Measurements from ENCODE around the gene PLEKHG4B. TPM values are rescaled to one million over a fixed set of nuclear protein-coding genes. Genes with fewer than 3 reads are reported as not detected.

Gene PLEKHG4B
- total RNA-seq, 5 donors from 2014 or later (not counting 1 experiment from before 2014, with no cell fraction given): 0.06 to 0.09 TPM; not detected in 3

- ATAC-seq (replicated peaks in 1 of 4) (no peak), DNase-seq (no peak)
- CTCF ChIA-PET: no interaction called here
- Histone ChIP-seq H3K36me3 (ENCODE audit: control insufficient read depth in 2 of 2, extremely low read depth in 1 of 2, insufficient read depth in 1 of 2, low read length in 1 of 2) (no peaks in the 10 kb centered on the region), H3K4me1 (ENCODE audit: control insufficient read depth in 1 of 2, extremely low read depth in 1 of 2, insufficient read depth in 2 of 2, low read length in 2 of 2) (no peaks in the 10 kb centered on the region), H3K27ac (ENCODE audit: low read length) (no peak overlapping the region), H3K4me3 (ENCODE audit: control insufficient read depth in 1 of 2, extremely low read depth in 1 of 2, low read length in 1 of 2) (no peak overlapping the region), H3K9me3 (no peaks in the 10 kb centered on the region), H3K27me3 (replicated peaks in 1 of 2; ENCODE audit: control insufficient read depth in 2 of 2, extremely low read depth in 1 of 2, insufficient read depth in 2 of 2, low read length in 1 of 2) (peaks cover 0 to 6% of the 10 kb centered on the region in 2 experiments)
- Mint-ChIP-seq H3K36me3 (peaks cover 3% of the 10 kb centered on the region), H3K4me1 (no peaks in the 10 kb centered on the region), H3K27ac (no peak overlapping the region), H3K4me3 (no peak overlapping the region), H3K27me3 (peaks cover 27% of the 10 kb centered on the region in 2 donors), H3K9me3 (peaks cover 7 to 11% (median 10%) of the 10 kb centered on the region in 3 donors)
- WGBS (ENCODE audit: insufficient coverage): 100% methylated on average over 1 of the region's 2 CpGs
- POLR2A ChIA-PET: no interaction called here
Observed at GRCh38 chr5:129148-129547, 37.2 kb downstream of the PLEKHG4B start.

GRCh38 chr5:129820-130219 is 37.9 kb downstream of the PLEKHG4B start:
- H3K4me3 Mint-ChIP-seq: no peak overlapping the region
- no peaks in the 10 kb centered on the region for H3K9me3 ChIP-seq
- peaks cover 25 to 26% of the 10 kb centered on the region in 2 donors for H3K27me3 Mint-ChIP-seq
- peaks cover 7 to 11% (median 10%) of the 10 kb centered on the region in 3 donors for H3K9me3 Mint-ChIP-seq
- H3K27me3 ChIP-seq (replicated peaks in 1 of 2; ENCODE audit: control insufficient read depth in 2 of 2, extremely low read depth in 1 of 2, insufficient read depth in 2 of 2, low read length in 1 of 2): peaks cover 0 to 6% of the 10 kb centered on the region in 2 experiments
- peaks cover 3% of the 10 kb centered on the region for H3K36me3 Mint-ChIP-seq
- DNase-seq (no peak), ATAC-seq (replicated peaks in 1 of 4) (no peak)
- H3K4me1 ChIP-seq (ENCODE audit: control insufficient read depth in 1 of 2, extremely low read depth in 1 of 2, insufficient read depth in 2 of 2, low read length in 2 of 2): no peaks in the 10 kb centered on the region
- ChIA-PET POLR2A (no interaction called here), CTCF (no interaction called here)
- H3K36me3 ChIP-seq (ENCODE audit: control insufficient read depth in 2 of 2, extremely low read depth in 1 of 2, insufficient read depth in 1 of 2, low read length in 1 of 2): no peaks in the 10 kb centered on the region
- H3K27ac Mint-ChIP-seq: no peak overlapping the region
- H3K4me3 ChIP-seq (ENCODE audit: control insufficient read depth in 1 of 2, extremely low read depth in 1 of 2, low read length in 1 of 2): no peak overlapping the region
- no peaks in the 10 kb centered on the region for H3K4me1 Mint-ChIP-seq
- H3K27ac ChIP-seq (ENCODE audit: low read length): no peak overlapping the region

GRCh38 chr5:130601-131131 is 38.7 kb downstream of the PLEKHG4B start:
- Mint-ChIP-seq H3K36me3 (peaks cover 3% of the 10 kb centered on the region), H3K27ac (no peak overlapping the region), H3K27me3 (peaks cover 25 to 26% of the 10 kb centered on the region in 2 donors), H3K4me1 (no peaks in the 10 kb centered on the region), H3K9me3 (peaks cover 7 to 10% (median 10%) of the 10 kb centered on the region in 3 donors), H3K4me3 (no peak overlapping the region)
- H3K9me3 ChIP-seq: no peaks in the 10 kb centered on the region
- no peaks in the 10 kb centered on the region for H3K36me3 ChIP-seq (ENCODE audit: control insufficient read depth in 2 of 2, extremely low read depth in 1 of 2, insufficient read depth in 1 of 2, low read length in 1 of 2)
- no peak overlapping the region for H3K4me3 ChIP-seq (ENCODE audit: control insufficient read depth in 1 of 2, extremely low read depth in 1 of 2, low read length in 1 of 2)
- H3K27ac ChIP-seq (ENCODE audit: low read length): no peak overlapping the region
- no peak for DNase-seq
- WGBS (ENCODE audit: insufficient coverage): 85% methylated on average over 2 of the region's 4 CpGs
- peaks cover 0 to 6% of the 10 kb centered on the region in 2 experiments for H3K27me3 ChIP-seq (replicated peaks in 1 of 2; ENCODE audit: control insufficient read depth in 2 of 2, extremely low read depth in 1 of 2, insufficient read depth in 2 of 2, low read length in 1 of 2)
- ChIA-PET POLR2A (no interaction called here), CTCF (no interaction called here)
- no peaks in the 10 kb centered on the region for H3K4me1 ChIP-seq (ENCODE audit: control insufficient read depth in 1 of 2, extremely low read depth in 1 of 2, insufficient read depth in 2 of 2, low read length in 2 of 2)
- no peak for ATAC-seq (replicated peaks in 1 of 4)

- peaks cover 0 to 5% of the 10 kb centered on the region in 2 experiments for H3K27me3 ChIP-seq (replicated peaks in 1 of 2; ENCODE audit: control insufficient read depth in 2 of 2, extremely low read depth in 1 of 2, insufficient read depth in 2 of 2, low read length in 1 of 2)
Observed at GRCh38 chr5:136901-137300, 44.9 kb downstream of the PLEKHG4B start.

GRCh38 chr5:137741-138140 is 45.8 kb downstream of the PLEKHG4B start:
- H3K9me3 ChIP-seq: no peaks in the 10 kb centered on the region
- Mint-ChIP-seq H3K9me3 (no peaks in the 10 kb centered on the region), H3K4me1 (no peaks in the 10 kb centered on the region), H3K27ac (no peak overlapping the region), H3K27me3 (peaks cover 9 to 10% of the 10 kb centered on the region in 2 donors), H3K36me3 (no peaks in the 10 kb centered on the region), H3K4me3 (no peak overlapping the region)
- WGBS (ENCODE audit: insufficient coverage): 96% methylated on average over 5 of the region's 15 CpGs
- ChIA-PET POLR2A (no interaction called here), CTCF (no interaction called here)
- no peak overlapping the region for H3K4me3 ChIP-seq (ENCODE audit: control insufficient read depth in 1 of 2, extremely low read depth in 1 of 2, low read length in 1 of 2)
- no peak for ATAC-seq (replicated peaks in 1 of 4)
- H3K36me3 ChIP-seq (ENCODE audit: control insufficient read depth in 2 of 2, extremely low read depth in 1 of 2, insufficient read depth in 1 of 2, low read length in 1 of 2): no peaks in the 10 kb centered on the region
- no peak for DNase-seq
- H3K27me3 ChIP-seq (replicated peaks in 1 of 2; ENCODE audit: control insufficient read depth in 2 of 2, extremely low read depth in 1 of 2, insufficient read depth in 2 of 2, low read length in 1 of 2): peaks cover 0 to 5% of the 10 kb centered on the region in 2 experiments
- H3K27ac ChIP-seq (ENCODE audit: low read length): no peak overlapping the region
- no peaks in the 10 kb centered on the region for H3K4me1 ChIP-seq (ENCODE audit: control insufficient read depth in 1 of 2, extremely low read depth in 1 of 2, insufficient read depth in 2 of 2, low read length in 2 of 2)

More at GRCh38 chr5:136901-137300, 44.9 kb downstream of the PLEKHG4B start:
- Mint-ChIP-seq H3K27me3 (peaks cover 6 to 7% of the 10 kb centered on the region in 2 donors), H3K36me3 (no peaks in the 10 kb centered on the region), H3K4me3 (no peak overlapping the region), H3K9me3 (no peaks in the 10 kb centered on the region), H3K4me1 (no peaks in the 10 kb centered on the region), H3K27ac (no peak overlapping the region)
- no peaks in the 10 kb centered on the region for H3K36me3 ChIP-seq (ENCODE audit: control insufficient read depth in 2 of 2, extremely low read depth in 1 of 2, insufficient read depth in 1 of 2, low read length in 1 of 2)
- no peak overlapping the region for H3K27ac ChIP-seq (ENCODE audit: low read length)
- WGBS (ENCODE audit: insufficient coverage): 90% methylated on average over 3 of the region's 5 CpGs
- no peak overlapping the region for H3K4me3 ChIP-seq (ENCODE audit: control insufficient read depth in 1 of 2, extremely low read depth in 1 of 2, low read length in 1 of 2)
- H3K9me3 ChIP-seq: no peaks in the 10 kb centered on the region
- ATAC-seq (replicated peaks in 1 of 4): no peak
- H3K4me1 ChIP-seq (ENCODE audit: control insufficient read depth in 1 of 2, extremely low read depth in 1 of 2, insufficient read depth in 2 of 2, low read length in 2 of 2): no peaks in the 10 kb centered on the region
- ChIA-PET CTCF (no interaction called here), POLR2A (no interaction called here)
- DNase-seq: no peak

- no peak overlapping the region for H3K27ac Mint-ChIP-seq
- no peak overlapping the region for H3K4me3 ChIP-seq (ENCODE audit: control insufficient read depth in 1 of 2, extremely low read depth in 1 of 2, low read length in 1 of 2)
- no peaks in the 10 kb centered on the region for H3K4me1 Mint-ChIP-seq
- DNase-seq: no peak
- no peaks in the 10 kb centered on the region for H3K36me3 Mint-ChIP-seq
- ChIA-PET POLR2A (no interaction called here), CTCF (no interaction called here)
- no peak overlapping the region for H3K27ac ChIP-seq (ENCODE audit: low read length)
- H3K4me3 Mint-ChIP-seq: no peak overlapping the region
- H3K27me3 Mint-ChIP-seq: peaks cover 10 to 14% of the 10 kb centered on the region in 2 donors
- H3K36me3 ChIP-seq (ENCODE audit: control insufficient read depth in 2 of 2, extremely low read depth in 1 of 2, insufficient read depth in 1 of 2, low read length in 1 of 2): no peaks in the 10 kb centered on the region
- H3K27me3 ChIP-seq (replicated peaks in 1 of 2; ENCODE audit: control insufficient read depth in 2 of 2, extremely low read depth in 1 of 2, insufficient read depth in 2 of 2, low read length in 1 of 2): peaks cover 0 to 9% of the 10 kb centered on the region in 2 experiments
- WGBS (ENCODE audit: insufficient coverage): 93% methylated on average over 8 of the region's 12 CpGs
- no peaks in the 10 kb centered on the region for H3K9me3 ChIP-seq
- no peaks in the 10 kb centered on the region for H3K9me3 Mint-ChIP-seq
- ATAC-seq (replicated peaks in 1 of 4): no peak
- no peaks in the 10 kb centered on the region for H3K4me1 ChIP-seq (ENCODE audit: control insufficient read depth in 1 of 2, extremely low read depth in 1 of 2, insufficient read depth in 2 of 2, low read length in 2 of 2)
Observed at GRCh38 chr5:138936-139335, 47.0 kb downstream of the PLEKHG4B start.
